Subcutaneous adipose tissue (tissue), 4 donors: ENCODE measurements around the gene PACS1. TPM values are rescaled to one million over a fixed set of nuclear protein-coding genes. Genes with fewer than 3 reads are reported as not detected.

Source experiments
- total RNA-seq, 4 donors: library from RNA; depleted of rRNA; stranded (reverse); fragments of >200 nt; gene quantifications; one replicate each; pipeline ENCODE4 v1.1.0, GENCODE V29; 2016
- TF ChIP-seq, protein P1 (sequence below): fragments of 450-650 bp; IDR thresholded peaks from one replicate; pipeline ENCODE4 v1.5.1; 2016; ENCODE audit warnings: low read depth, mild to moderate bottlenecking, control low read depth, antibody characterized with exemption, moderate library complexity

Gene PACS1
- total RNA-seq, 4 donors from 2014 or later: 38.3 to 75.7 (median 41.0) TPM

DNA sequence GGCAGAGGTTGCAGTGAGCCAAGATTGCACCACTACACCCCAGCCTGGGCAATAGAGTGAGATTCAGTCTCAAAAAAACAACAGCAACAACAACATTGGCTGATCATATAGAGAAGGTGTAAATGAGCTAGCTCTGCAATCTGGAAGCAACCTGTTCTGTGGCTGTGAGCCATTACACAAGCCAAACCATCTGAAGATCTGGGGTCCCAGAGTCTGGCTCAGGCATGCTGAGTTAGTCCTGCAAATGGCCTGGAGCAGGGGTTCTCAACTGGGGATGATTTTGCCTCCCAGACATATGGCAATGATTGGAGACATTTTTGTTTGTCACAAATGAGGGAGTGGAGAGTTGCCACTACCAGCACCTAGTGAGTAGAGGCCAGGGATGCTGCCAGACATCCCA is 156.0 kb downstream of the PACS1 start:
- TF ChIP-seq, protein P1, sequence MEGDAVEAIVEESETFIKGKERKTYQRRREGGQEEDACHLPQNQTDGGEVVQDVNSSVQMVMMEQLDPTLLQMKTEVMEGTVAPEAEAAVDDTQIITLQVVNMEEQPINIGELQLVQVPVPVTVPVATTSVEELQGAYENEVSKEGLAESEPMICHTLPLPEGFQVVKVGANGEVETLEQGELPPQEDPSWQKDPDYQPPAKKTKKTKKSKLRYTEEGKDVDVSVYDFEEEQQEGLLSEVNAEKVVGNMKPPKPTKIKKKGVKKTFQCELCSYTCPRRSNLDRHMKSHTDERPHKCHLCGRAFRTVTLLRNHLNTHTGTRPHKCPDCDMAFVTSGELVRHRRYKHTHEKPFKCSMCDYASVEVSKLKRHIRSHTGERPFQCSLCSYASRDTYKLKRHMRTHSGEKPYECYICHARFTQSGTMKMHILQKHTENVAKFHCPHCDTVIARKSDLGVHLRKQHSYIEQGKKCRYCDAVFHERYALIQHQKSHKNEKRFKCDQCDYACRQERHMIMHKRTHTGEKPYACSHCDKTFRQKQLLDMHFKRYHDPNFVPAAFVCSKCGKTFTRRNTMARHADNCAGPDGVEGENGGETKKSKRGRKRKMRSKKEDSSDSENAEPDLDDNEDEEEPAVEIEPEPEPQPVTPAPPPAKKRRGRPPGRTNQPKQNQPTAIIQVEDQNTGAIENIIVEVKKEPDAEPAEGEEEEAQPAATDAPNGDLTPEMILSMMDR: no peak

DNA sequence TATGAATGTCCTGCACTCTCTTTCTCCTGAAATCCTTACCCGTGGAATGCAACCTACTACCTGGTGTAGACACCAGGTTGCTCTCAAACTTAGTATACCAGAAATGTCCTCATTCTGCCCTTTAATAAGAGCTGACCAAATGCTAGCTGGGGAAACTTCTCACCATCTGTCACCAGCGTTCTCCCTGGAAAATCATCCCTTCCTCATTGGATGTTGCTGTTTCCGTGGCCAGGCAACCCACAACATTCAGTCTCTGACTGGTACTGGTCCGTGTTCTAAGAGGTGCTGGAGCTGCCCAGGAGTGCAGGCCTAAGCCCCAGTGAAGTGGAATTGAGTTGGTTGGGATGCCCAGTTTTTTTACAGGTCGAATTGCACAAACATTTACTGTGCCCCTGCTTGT is 157.6 kb downstream of the PACS1 start:
- TF ChIP-seq, protein P1: no peak

DNA sequence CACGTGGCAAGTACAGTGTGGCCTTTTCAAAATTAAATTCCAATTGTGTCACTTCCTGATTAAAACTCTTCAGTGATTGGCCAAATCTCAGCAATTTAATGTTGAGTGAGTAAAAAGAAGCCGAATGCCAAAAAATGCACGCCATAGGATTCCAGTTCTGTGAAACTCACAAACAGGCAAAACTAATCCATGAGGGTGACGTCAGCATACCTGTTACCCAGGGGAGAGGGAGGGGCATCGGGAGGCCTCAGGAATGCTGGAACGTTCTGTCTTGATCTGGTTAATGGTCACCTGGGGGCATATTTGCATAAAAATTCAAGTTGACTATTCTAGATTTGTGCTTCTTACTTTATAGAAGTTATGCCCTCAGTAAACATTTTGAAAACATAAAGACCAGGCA is 158.4 kb downstream of the PACS1 start:
- TF ChIP-seq, protein P1: no peak

DNA sequence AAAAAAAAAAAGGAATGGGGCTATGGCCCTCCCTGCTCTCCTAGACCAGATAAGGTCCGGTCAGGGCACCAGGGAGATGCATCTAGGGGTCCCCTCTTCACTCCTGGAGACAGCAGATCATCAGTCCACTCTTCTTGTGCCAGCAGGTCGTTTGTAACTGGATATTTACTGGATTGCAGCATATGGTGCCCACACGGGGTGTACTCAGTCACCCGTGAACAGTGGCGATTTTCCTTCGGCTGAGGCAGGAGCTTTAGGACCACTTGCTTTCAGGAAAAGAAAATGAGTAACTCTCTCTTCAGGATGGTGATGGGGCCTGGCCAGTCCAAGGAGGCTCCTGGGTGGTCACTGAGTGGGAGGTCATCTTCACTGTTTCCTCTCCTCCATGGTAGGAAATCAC is 160.1 kb downstream of the PACS1 start:
- TF ChIP-seq, protein P1: no peak

DNA sequence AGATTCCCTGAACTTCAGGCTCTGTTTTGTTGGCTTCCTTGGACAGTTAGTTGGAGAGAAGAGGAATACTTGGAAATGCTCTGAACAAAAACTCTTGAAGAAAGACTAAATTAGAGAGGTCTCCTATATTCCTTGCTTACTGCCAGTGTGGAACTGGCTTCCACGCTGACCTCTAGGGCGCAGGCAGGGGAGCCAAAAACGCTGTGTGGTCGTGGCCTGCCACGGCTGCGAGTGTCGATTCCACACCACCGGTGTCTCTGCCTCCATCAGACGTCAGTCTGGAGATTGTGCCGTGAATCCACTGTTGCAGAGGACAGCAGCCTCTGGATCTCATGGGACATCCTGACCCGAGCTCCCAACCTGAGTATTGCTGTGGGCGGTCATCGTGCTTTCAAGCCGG is 160.9 kb downstream of the PACS1 start:
- TF ChIP-seq, protein P1: no peak

DNA sequence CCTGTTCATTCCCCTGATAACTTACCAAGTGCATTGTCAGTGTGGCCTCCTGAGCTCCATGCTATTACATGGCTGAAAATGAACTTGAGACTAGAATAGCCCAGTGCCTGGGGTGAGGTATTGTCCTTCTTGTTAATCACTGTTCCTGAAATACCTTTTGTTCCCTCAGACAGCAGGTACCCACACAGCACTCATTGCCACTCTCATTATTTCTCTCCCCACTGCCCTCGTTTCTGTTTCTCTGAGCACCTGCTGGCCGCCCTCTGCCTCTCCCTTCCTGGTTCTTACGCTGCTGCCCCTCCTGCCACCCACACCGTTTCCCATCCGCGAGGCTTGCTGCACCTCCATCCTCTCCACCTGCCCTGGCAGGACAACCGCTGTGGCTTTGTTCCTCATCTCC is 161.5 kb downstream of the PACS1 start:
- TF ChIP-seq, protein P1: no peak

DNA sequence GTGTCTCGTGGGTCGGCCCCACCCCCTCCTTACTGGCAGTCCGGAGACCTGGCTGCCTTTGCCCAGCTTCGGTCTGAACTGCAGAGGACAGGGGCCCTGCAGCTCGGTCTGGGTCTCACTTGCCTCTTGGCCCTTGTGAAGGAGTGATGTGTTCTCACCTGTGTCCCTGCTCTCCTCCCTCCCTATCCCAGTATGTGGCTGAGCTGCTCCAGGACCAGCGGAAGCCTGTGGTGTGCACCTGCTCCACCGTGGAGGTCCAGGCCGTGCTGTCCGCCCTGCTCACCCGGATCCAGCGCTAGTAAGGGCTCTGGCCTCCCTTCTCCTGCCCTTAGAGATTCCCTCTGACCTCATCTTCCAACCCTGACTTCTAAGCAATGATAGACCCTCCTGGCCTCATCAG is 162.7 kb downstream of the PACS1 start:
- TF ChIP-seq, protein P1: no peak
